Mesothelial cell of epicardium (in vitro differentiated cells): ENCODE results near the gene PPP2R5D. TPM values are rescaled to one million over a fixed set of nuclear protein-coding genes. Genes with fewer than 3 reads are reported as not detected.
A peak's percentile ranks its signal among the peaks of the same experiment; 100 is the strongest.

Source experiments
- DNase-seq, 2 experiments: peaks; one replicate each; pipeline ENCODE4 v3.0.0; 2021; ENCODE audit warnings: low spot score in 2 of 2; ENCODE audit not compliant: unreplicated experiment in 2 of 2
- H3K27ac Mint-ChIP-seq: 2 replicates; pipeline ENCODE4 v1.8.0; 2021; ENCODE audit warnings: mixed read lengths
- H3K27me3 Mint-ChIP-seq: 2 replicates; pipeline ENCODE4 v1.8.0; 2021; ENCODE audit warnings: low read depth, mixed read lengths
- H3K36me3 Mint-ChIP-seq: 2 replicates; pipeline ENCODE4 v1.8.0; 2021; ENCODE audit warnings: mixed read lengths
- H3K4me1 Mint-ChIP-seq: 2 replicates; pipeline ENCODE4 v1.8.0; 2021; ENCODE audit warnings: mixed read lengths
- H3K4me3 Mint-ChIP-seq: 2 replicates; pipeline ENCODE4 v1.8.0; 2021; ENCODE audit warnings: mild to moderate bottlenecking, moderate library complexity, mixed read lengths
- H3K9me3 Mint-ChIP-seq: 2 replicates; pipeline ENCODE4 v1.8.0; 2021; ENCODE audit warnings: mixed read lengths
- CTCF ChIP-seq: fragments of 200-600 bp; sonication (generic); IDR thresholded peaks from one replicate; pipeline ENCODE4 v1.5.0; 2021; ENCODE audit warnings: antibody characterized with exemption; ENCODE audit not compliant: unreplicated experiment
- total RNA-seq: library from RNA; stranded (reverse); gene quantifications from 3 replicates; pipeline ENCODE4 v1.2.1, GENCODE V29; 2021

PPP2R5D gene
- total RNA-seq, 1 donor from 2014 or later: 46.2 TPM

- Mint-ChIP-seq H3K4me3 (no peak overlapping the region), H3K27ac (no peak overlapping the region), H3K27me3 (no peaks in the 10 kb centered on the region), H3K9me3 (no peaks in the 10 kb centered on the region), H3K4me1 (no peaks in the 10 kb centered on the region), H3K36me3 (peaks cover 21% of the 10 kb centered on the region)
- no peak for DNase-seq
- no peak for TF ChIP-seq CTCF
Observed at GRCh38 chr6:43005844-43006243, 21.5 kb downstream of the PPP2R5D start.

- no peaks in the 10 kb centered on the region for H3K27me3 Mint-ChIP-seq
- no peak for TF ChIP-seq CTCF
- no peaks in the 10 kb centered on the region for H3K9me3 Mint-ChIP-seq
- H3K4me1 Mint-ChIP-seq: no peaks in the 10 kb centered on the region
- H3K27ac Mint-ChIP-seq: no peak overlapping the region
- H3K36me3 Mint-ChIP-seq: peaks cover 21% of the 10 kb centered on the region
- no peak overlapping the region for H3K4me3 Mint-ChIP-seq
- DNase-seq: no peak
Observed at GRCh38 chr6:43006251-43006650, 21.9 kb downstream of the PPP2R5D start.

- peaks cover 23% of the 10 kb centered on the region for H3K36me3 Mint-ChIP-seq
- H3K9me3 Mint-ChIP-seq: no peaks in the 10 kb centered on the region
- DNase-seq: no peak
- no peak overlapping the region for H3K27ac Mint-ChIP-seq
- no peak for TF ChIP-seq CTCF
- H3K4me3 Mint-ChIP-seq: no peak overlapping the region
- peaks cover under 1% of the 10 kb centered on the region for H3K4me1 Mint-ChIP-seq
- H3K27me3 Mint-ChIP-seq: no peaks in the 10 kb centered on the region
Observed at GRCh38 chr6:43007126-43007525, 22.8 kb downstream of the PPP2R5D start.

GRCh38 chr6:43009124-43009523, 24.8 kb downstream of the PPP2R5D start:
- H3K36me3 Mint-ChIP-seq: peaks cover 18% of the 10 kb centered on the region
- H3K27me3 Mint-ChIP-seq: no peaks in the 10 kb centered on the region
- DNase-seq: no peak
- H3K4me1 Mint-ChIP-seq: peaks cover 19% of the 10 kb centered on the region
- no peaks in the 10 kb centered on the region for H3K9me3 Mint-ChIP-seq
- TF ChIP-seq CTCF: no peak
- H3K4me3 Mint-ChIP-seq: no peak overlapping the region
- no peak overlapping the region for H3K27ac Mint-ChIP-seq

GRCh38 chr6:43011207-43011606, 26.8 kb downstream of the PPP2R5D start:
- Mint-ChIP-seq H3K4me1 (peaks cover 33% of the 10 kb centered on the region), H3K9me3 (no peaks in the 10 kb centered on the region), H3K27me3 (no peaks in the 10 kb centered on the region), H3K4me3 (no peak overlapping the region), H3K36me3 (peaks cover 13% of the 10 kb centered on the region), H3K27ac (no peak overlapping the region)
- no peak for TF ChIP-seq CTCF
- DNase-seq: no peak

GRCh38 chr6:43012364-43012763, 28.0 kb downstream of the PPP2R5D start:
- TF ChIP-seq CTCF: no peak
- Mint-ChIP-seq H3K27me3 (no peaks in the 10 kb centered on the region), H3K4me1 (peaks cover 38% of the 10 kb centered on the region), H3K9me3 (no peaks in the 10 kb centered on the region), H3K36me3 (peaks cover 12% of the 10 kb centered on the region), H3K27ac (no peak overlapping the region), H3K4me3 (peak overlapping the region; percentile 89)
- DNase-seq: no peak
